Liver (tissue), 9 donors: Measurements from ENCODE around the gene ZNF212. TPM values are rescaled to one million over a fixed set of nuclear protein-coding genes. Genes with fewer than 3 reads are reported as not detected.
"Not testable (repeated sequence)": the region's sequence is repeated elsewhere in the genome, so short reads cannot be mapped to it uniquely, and the experiment has no call there.

Experiments used
- DNase-seq: peaks from one replicate; pipeline ENCODE4 v3.0.0-alpha.2; 2017; ENCODE audit warnings: low spot score
- H3K27ac ChIP-seq, 2 donors: one replicate each; pipeline ENCODE4 v1.7.0; 2013; ENCODE audit warnings: inconsistent platforms in 2 of 2, low read length in 2 of 2, control low read depth in 1 of 2, low read depth in 1 of 2, mild to moderate bottlenecking in 1 of 2
- H3K27me3 ChIP-seq, 4 donors: one replicate each; pipeline versions ENCODE4 v1.6.1 to v1.7.0; 2013; ENCODE audit warnings: low read length in 3 of 4, inconsistent platforms in 1 of 4, mild to moderate bottlenecking in 1 of 4, moderate library complexity in 1 of 4; ENCODE audit not compliant: control insufficient read depth in 4 of 4, insufficient read depth in 4 of 4
- H3K36me3 ChIP-seq, 4 donors: one replicate each; pipeline versions ENCODE4 v1.6.1 to v1.7.0; 2013; ENCODE audit warnings: low read length in 3 of 4, mild to moderate bottlenecking in 3 of 4, low read depth in 1 of 4, moderate library complexity in 1 of 4; ENCODE audit not compliant: control insufficient read depth in 4 of 4, insufficient read depth in 3 of 4
- H3K4me1 ChIP-seq, 4 donors: one replicate each; pipeline versions ENCODE4 v1.6.1 to v1.7.0; 2013; ENCODE audit warnings: low read length in 3 of 4, mild to moderate bottlenecking in 3 of 4, moderate library complexity in 1 of 4; ENCODE audit not compliant: control insufficient read depth in 4 of 4, insufficient read depth in 4 of 4
- H3K4me3 ChIP-seq, 3 donors: one replicate each; pipeline versions ENCODE4 v1.6.1 to v1.7.0; 2013; ENCODE audit warnings: low read length in 3 of 3, control low read depth in 1 of 3, low read depth in 1 of 3, mild to moderate bottlenecking in 1 of 3
- H3K9ac ChIP-seq, 2 donors: one replicate each; pipeline ENCODE4 v1.7.0; 2013; ENCODE audit warnings: low read length in 2 of 2, mild to moderate bottlenecking in 2 of 2, moderate library complexity in 2 of 2, control low read depth in 1 of 2, low read depth in 1 of 2
- H3K9me3 ChIP-seq, 4 donors: one replicate each; pipeline versions ENCODE4 v1.6.1 to v1.7.0; 2013; ENCODE audit warnings: low read length in 3 of 4; ENCODE audit not compliant: control insufficient read depth in 4 of 4
- ATF3 ChIP-seq: IDR thresholded peaks from 2 replicates; pipeline ENCODE4 v1.6.1; 2016; ENCODE audit warnings: antibody characterized with exemption
- CTCF ChIP-seq: fragments of 150-350 bp; IDR thresholded peaks from 2 replicates; pipeline ENCODE4 v1.5.1; 2017; ENCODE audit warnings: improper control_type of control experiment, low read depth, low read length; ENCODE audit not compliant: missing input control
- EGR1 ChIP-seq, 2 donors: IDR thresholded peaks; 2 replicates each; pipeline ENCODE4 v1.6.1; 2016 to 2018; ENCODE audit warnings: antibody characterized with exemption in 2 of 2, low read depth in 2 of 2
- HNF4G ChIP-seq: IDR thresholded peaks from 2 replicates; pipeline ENCODE4 v1.6.1; 2016; ENCODE audit warnings: antibody characterized with exemption
- JUND ChIP-seq, 2 donors: IDR thresholded peaks; 2 replicates each; pipeline ENCODE4 v1.6.1; 2016; ENCODE audit warnings: antibody characterized with exemption in 2 of 2
- MAX ChIP-seq: IDR thresholded peaks from 2 replicates; pipeline ENCODE4 v1.6.1; 2016; ENCODE audit warnings: antibody characterized with exemption
- NR2F2 ChIP-seq: IDR thresholded peaks from 2 replicates; pipeline ENCODE4 v1.6.1; 2016; ENCODE audit warnings: antibody characterized with exemption
- ZBTB33 ChIP-seq: IDR thresholded peaks from 2 replicates; pipeline ENCODE4 v1.6.1; 2016; ENCODE audit warnings: antibody characterized with exemption
- WGBS: extraction: QIAGEN DNeasy Blood & Tissue Kit; methylation state at CpG from one replicate; pipeline ENCODE4 v1.1.7; 2013; 5-methylcytosine and 5-hydroxymethylcytosine counted together
- polyA plus RNA-seq, 2 donors: library from polyadenylated mRNA; stranded (reverse) in 1 of 2; unstranded in 1 of 2; fragments of 200-250 nt in 1 of 2; fragments of >200 nt in 1 of 2; fragmentation: Nextera tagmentation in 1 of 2; extraction: Ambion mirVana in 1 of 2; gene quantifications; one replicate each; pipeline versions ENCODE4 v1.2.1 to v1.2.3, GENCODE V29; 2013 to 2015
- total RNA-seq, 2 donors: library from RNA; depleted of rRNA; stranded (reverse); fragments of >200 nt; gene quantifications; one replicate each; pipeline ENCODE4 v1.2.3, GENCODE V29; 2014
- donor health status: healthy.
- donor health status: healthy.
- donor health status: healthy.
- donor health status: healthy.
- donor health status: healthy.

ZNF212 gene
- total and polyA plus RNA-seq, 4 donors, result 3.4 to 4.9 (median 3.7) TPM

GRCh38 chr7:149225106-149225505 is 14.3 kb upstream of the ZNF212 start (continued):
- no peak for TF ChIP-seq CTCF
- no peak for TF ChIP-seq ATF3
- TF ChIP-seq MAX, result no peak
- no peak for TF ChIP-seq HNF4G

- DNase-seq, result no peak
- no peaks in the 10 kb centered on the region for H3K27me3 ChIP-seq
- no peak overlapping the region for H3K27ac ChIP-seq
These were observed 13.8 kb upstream of the ZNF212 start for GRCh38 chr7:149225656-149226055.

GRCh38 chr7:149226366-149226765 is 13.1 kb upstream of the ZNF212 start:
- not testable (repeated sequence) for H3K9ac ChIP-seq, H3K27me3 ChIP-seq, H3K9me3 ChIP-seq, H3K4me1 ChIP-seq, DNase-seq, H3K27ac ChIP-seq, H3K4me3 ChIP-seq
- peaks cover 4 to 21% (median 12%) of the 10 kb centered on the region in 4 donors for H3K36me3 ChIP-seq
- WGBS, result 95% methylated on average over 17 of the region's 17 CpGs

More at GRCh38 chr7:149225656-149226055, 13.8 kb upstream of the ZNF212 start:
- H3K4me1 ChIP-seq, result peaks cover 0 to 4% (median 0%) of the 10 kb centered on the region in 4 donors
- WGBS, result 95% methylated on average over 22 of the region's 22 CpGs
- no peaks in the 10 kb centered on the region for H3K9me3 ChIP-seq
- TF ChIP-seq JUND (IDR thresholded peaks at IDR 0.05) (no peak), EGR1 (IDR thresholded peaks at IDR 0.05; ENCODE audit: low read depth in 2 of 2) (no peak), HNF4G (no peak), NR2F2 (no peak), CTCF (no peak), ZBTB33 (no peak), MAX (no peak)
- no peak overlapping the region for H3K4me3 ChIP-seq
- no peak overlapping the region for H3K9ac ChIP-seq
- H3K36me3 ChIP-seq, result peaks cover 5 to 28% (median 15%) of the 10 kb centered on the region in 4 donors
